Measurements from ENCODE around the gene GRIK2.
"Not testable (repeated sequence)": the region's sequence is repeated elsewhere in the genome, so short reads cannot be mapped to it uniquely, and the experiment has no call there.

GRIK2 gene

DNA sequence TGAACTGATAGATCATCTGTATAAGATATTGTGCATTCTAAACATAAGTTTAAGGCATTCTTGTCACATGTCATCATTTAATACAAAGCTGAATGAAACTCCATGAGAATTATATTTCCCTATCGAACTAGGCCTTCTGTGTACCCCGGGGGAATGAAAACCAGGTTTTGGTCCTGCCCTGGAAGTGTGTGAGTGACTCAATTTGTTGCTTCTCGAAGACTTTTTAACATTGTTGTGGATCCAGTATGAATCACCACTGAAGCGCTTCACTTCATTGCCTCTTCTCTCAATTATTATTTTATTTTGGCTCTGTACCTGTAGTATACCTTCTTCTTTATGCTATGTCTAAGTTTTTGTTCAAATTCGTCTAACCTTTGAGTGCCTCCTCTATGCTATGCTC lies 150.8 kb downstream of the GRIK2 start:
- DNase-seq: peak; percentile 24

DNA sequence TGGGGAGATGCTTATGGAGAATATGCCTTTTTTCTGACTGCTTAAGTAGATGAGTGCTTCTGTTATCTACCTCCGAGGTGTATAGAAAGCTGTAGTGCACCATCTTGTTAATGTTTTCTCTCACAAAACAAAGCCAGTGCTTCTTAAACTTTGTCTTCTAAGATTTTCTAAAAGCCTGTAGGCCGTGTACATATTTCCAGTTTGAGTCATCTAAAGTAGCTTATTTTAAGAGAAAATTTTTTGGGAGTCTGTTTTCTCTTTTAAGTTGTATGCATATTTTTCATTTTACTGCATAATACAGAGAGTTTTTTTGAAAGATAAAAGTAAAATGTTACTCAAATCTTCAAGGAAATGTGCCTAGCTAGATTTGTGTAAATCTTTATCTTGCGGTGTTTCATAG lies 151.7 kb downstream of the GRIK2 start:
- no peak for DNase-seq

- no peak for DNase-seq
Observed at GRCh38 chr6:101550451-101550850, 156.9 kb downstream of the GRIK2 start.

GRCh38 chr6:101554231-101554630 lies 160.7 kb downstream of the GRIK2 start:
- no peak for DNase-seq

GRCh38 chr6:101558712-101559111 lies 165.2 kb downstream of the GRIK2 start:
- DNase-seq: no peak

GRCh38 chr6:101572627-101573026 lies 179.1 kb downstream of the GRIK2 start:
- DNase-seq: no peak

DNA sequence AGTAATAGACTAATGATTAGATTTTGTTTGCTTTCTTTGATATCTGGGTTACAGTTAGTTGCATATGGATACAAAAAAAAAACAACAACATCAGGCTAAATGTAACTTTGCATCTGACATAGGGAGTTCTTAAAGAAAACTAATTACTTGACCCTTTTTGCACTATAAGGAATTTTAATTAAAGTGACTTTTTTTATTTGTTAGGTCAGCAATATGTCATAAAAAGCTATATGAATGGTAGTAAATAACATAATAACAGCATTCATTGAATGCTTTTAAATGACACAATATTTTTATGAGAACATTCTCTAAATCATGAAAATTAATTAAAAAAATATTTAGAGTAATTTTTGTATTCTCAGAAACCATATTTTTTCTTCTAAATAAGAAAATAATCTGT lies 183.6 kb downstream of the GRIK2 start:
- DNase-seq: no peak

GRCh38 chr6:101578306-101578705 lies 184.8 kb downstream of the GRIK2 start:
- DNase-seq: peak; percentile 46

GRCh38 chr6:101582792-101583191 lies 189.3 kb downstream of the GRIK2 start:
- no peak for DNase-seq

DNA sequence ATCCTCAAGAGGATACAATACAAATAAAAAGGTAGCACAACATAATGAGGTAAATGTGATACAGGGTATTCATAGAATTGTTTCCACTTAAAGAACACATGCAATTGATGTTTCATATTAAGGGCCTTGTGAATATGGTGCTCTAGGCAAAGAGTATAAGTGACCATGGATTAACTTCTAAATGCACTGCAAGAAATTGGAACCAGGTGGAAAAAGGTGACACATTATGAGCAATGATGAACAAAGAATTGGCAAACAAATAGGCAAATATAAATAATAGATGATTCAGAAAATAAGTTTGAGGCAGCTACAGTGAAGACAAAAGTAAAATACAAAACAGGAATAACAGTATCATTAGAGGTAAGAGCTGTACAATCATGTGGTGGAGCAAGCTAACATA lies 192.0 kb downstream of the GRIK2 start:
- no peak for DNase-seq

DNA sequence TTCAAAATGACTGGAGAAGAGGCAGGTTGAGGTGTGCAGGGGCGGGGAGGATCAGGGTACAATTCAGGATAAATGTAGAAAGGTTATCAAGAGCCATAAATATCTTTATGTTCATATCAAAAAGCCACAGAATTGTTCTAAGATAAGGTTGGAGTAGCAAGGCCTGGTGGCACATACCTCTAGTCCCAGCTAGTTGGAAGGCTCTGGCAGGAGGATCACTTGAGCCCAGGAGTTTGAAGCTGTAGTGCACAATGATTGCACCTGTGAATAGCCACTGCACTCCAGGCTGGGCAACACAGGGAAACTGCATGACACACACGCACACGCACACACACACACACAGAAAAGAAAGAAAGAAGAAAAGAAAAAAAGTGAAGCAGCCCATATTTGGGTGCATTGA lies 194.8 kb downstream of the GRIK2 start:
- DNase-seq: no peak

- no peak for DNase-seq
Observed at GRCh38 chr6:101595276-101595675, 201.8 kb downstream of the GRIK2 start.

DNA sequence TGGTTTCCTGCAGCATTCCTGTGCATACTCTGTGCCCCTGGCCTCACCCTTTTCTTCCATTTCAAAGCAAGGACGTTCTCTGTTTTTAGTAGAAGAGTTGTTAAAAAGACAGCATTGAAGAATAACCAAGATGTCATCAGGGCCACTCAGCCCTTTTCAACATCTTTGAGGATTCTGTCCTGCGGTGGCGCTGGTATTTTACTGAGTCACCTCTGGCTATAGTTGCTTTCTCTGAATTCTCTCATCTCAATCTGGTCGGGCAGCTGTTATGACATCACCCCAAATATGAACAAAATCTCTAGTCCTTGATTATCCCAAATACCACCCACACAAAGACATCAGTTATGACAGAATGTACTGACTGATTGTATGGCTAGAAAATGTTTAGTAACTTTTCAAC lies 204.2 kb downstream of the GRIK2 start:
- no peak for DNase-seq

- DNase-seq: no peak
Observed at GRCh38 chr6:101605426-101605825, 211.9 kb downstream of the GRIK2 start.

DNA sequence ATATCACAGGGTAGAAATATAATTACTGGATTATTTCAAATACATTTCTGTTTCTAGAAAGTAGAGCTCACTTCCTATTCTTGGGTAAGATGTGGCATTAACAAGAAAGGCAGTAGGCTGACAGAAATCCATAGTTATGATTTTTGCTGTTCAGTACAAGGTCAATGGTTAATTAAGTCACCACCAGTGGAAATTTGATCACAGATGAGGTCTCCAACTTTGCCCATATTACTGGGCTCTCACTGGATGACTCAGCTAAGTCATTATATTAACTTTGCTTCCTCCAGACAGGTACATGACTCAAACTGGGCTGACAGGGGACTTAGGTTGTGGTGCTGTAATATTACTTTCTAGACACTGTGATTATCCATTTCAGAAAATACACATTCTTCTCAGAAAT lies 212.4 kb downstream of the GRIK2 start:
- no peak for DNase-seq

GRCh38 chr6:101607111-101607690 lies 213.7 kb downstream of the GRIK2 start:
- no peak for DNase-seq

DNA sequence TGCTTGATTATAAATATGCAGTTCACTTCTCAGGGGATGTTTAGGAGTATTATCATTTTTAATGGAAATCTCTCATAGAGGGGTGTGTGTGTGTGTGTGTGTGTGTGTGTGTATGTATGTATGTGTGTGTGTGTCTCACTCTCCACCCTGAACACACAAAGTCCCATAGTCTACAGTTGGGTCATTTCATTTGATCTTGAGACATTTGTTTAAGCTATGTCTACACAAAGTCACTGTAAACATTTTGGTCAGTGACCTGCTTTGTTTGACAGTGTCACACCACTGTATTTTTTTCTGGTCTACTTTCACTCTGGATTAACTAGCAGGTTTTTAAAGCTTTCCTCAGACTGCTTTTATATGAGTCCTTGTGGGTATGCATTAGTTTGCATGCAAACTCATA lies 215.2 kb downstream of the GRIK2 start:
- no peak for DNase-seq

- DNase-seq: no peak
Observed at GRCh38 chr6:101613556-101613955, 220.0 kb downstream of the GRIK2 start.

GRCh38 chr6:101614774-101615173 lies 221.3 kb downstream of the GRIK2 start:
- no peak for DNase-seq

DNA sequence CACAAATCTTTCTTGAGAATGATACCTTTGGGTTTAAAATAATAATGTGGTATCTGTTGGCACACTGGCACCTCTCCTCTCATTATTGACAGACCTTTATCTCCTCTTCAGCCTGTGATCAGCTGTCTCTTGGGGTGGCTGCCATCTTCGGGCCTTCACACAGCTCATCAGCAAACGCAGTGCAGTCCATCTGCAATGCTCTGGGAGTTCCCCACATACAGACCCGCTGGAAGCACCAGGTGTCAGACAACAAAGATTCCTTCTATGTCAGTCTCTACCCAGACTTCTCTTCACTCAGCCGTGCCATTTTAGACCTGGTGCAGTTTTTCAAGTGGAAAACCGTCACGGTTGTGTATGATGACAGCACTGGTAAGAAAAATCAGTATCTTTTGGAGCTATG lies 232.8 kb downstream of the GRIK2 start:
- peak; percentile 58 for DNase-seq

- DNase-seq: peak; percentile 90
Observed at GRCh38 chr6:101630941-101631340, 237.4 kb downstream of the GRIK2 start.

DNA sequence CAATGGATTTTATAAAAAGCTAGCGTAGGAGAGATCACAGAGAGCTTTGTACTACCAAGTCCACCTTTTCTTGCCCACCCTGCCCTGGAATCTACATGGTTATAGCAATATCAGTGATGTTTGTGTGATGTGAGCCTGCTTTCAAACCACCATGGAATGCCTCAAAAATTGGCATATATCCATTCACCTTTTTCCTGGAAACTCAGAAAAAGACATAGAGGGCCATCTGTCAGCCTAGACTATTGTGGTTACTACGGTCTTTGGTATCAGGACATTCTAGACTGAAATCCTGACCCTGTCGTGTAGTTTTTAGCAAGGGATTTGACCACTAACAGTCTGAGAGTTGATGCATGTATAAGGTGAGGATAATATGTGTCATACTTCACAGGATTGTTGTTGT lies 239.6 kb downstream of the GRIK2 start:
- DNase-seq: peak; percentile 12

GRCh38 chr6:101638865-101639264 lies 245.4 kb downstream of the GRIK2 start:
- not testable (repeated sequence) for DNase-seq

GRCh38 chr6:101640131-101640530 lies 246.6 kb downstream of the GRIK2 start:
- no peak for DNase-seq

GRCh38 chr6:101645770-101646169 lies 252.3 kb downstream of the GRIK2 start:
- DNase-seq: no peak

Data from NCI-H446 treated with DMSO at 0.1 percent for 48 hours (cell line).